GM12873 (cell line): ENCODE results near the gene SELENOT.

Source experiments
- TF ChIP-seq, protein P1 (sequence below): IDR thresholded peaks from 2 replicates; pipeline ENCODE4 v1.5.1; 2012; ENCODE audit warnings: low read depth, mild to moderate bottlenecking, moderate library complexity, low read length, control low read depth; ENCODE audit not compliant: insufficient read depth; ENCODE audit errors: missing control alignments

Gene SELENOT, protein sequence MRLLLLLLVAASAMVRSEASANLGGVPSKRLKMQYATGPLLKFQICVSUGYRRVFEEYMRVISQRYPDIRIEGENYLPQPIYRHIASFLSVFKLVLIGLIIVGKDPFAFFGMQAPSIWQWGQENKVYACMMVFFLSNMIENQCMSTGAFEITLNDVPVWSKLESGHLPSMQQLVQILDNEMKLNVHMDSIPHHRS

DNA sequence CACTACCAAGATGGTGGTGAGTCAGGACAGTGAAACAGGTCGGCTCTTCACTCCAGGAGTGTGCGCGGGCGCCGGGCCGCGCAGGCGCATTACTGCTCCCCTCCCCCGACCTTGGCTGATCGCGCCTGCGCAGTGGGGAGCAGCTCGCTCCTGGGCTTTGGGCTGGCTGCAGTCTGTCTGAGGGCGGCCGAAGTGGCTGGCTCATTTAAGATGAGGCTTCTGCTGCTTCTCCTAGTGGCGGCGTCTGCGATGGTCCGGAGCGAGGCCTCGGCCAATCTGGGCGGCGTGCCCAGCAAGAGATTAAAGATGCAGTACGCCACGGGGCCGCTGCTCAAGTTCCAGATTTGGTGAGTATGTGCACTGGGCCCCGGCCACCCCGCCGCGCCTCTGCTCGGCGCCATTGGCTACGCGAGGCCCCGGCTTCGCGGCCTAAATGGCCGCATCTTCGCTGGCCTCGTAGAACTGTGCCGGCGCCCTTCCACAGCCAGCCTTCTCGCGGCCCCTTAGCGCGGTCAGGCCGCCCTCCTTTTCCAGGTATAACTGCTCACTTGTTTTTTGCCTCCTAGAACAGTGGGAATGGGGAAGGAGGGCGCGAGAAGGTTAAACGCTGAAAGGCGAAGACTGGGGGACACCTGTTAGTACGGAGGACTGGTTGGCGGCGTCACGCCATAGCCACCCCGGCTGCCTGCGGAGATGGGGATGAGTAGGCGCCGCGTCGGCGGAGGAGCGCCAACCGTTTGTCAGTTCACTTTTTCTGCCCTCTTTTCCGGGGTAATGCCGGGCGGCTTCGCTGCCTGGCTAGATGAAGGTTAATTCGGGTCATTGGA, at the start of gene SELENOT:
Gene SELENOT, plus strand, starts transcription at position 169 of the 827 bp plus-strand sequence. Its CDS starts 42 bp downstream, at position 211.
- TF ChIP-seq, protein P1, sequence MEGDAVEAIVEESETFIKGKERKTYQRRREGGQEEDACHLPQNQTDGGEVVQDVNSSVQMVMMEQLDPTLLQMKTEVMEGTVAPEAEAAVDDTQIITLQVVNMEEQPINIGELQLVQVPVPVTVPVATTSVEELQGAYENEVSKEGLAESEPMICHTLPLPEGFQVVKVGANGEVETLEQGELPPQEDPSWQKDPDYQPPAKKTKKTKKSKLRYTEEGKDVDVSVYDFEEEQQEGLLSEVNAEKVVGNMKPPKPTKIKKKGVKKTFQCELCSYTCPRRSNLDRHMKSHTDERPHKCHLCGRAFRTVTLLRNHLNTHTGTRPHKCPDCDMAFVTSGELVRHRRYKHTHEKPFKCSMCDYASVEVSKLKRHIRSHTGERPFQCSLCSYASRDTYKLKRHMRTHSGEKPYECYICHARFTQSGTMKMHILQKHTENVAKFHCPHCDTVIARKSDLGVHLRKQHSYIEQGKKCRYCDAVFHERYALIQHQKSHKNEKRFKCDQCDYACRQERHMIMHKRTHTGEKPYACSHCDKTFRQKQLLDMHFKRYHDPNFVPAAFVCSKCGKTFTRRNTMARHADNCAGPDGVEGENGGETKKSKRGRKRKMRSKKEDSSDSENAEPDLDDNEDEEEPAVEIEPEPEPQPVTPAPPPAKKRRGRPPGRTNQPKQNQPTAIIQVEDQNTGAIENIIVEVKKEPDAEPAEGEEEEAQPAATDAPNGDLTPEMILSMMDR = peak; percentile 32

DNA sequence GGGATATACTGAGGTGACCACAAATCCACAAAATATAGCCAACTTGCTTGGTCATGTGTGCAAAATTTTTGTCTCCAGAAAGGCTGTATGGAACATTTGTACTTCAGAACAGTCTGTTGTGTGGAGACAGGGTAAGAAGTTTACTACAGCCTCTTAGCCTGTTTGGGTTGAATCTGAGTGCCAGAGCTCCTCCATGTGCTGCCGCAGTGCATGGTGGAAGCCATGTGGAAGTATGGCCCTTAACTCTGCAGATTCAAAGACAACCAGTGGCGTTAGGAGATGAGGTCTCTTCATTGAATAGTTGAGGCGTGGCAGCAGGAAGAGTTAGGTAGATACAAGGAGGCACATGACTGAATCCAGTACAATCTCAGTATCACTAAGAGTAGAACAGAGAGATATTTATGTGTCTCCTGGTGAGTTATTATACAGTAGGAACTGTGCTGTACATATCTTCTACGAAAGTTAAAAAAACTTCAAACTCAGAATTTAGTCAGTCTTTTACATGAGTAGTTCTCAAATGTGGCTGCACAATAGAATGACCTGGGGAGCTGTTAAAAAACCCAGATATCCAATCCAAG, 47.2 kb upstream of the SELENOT start:
- TF ChIP-seq, protein P1 = no peak

DNA sequence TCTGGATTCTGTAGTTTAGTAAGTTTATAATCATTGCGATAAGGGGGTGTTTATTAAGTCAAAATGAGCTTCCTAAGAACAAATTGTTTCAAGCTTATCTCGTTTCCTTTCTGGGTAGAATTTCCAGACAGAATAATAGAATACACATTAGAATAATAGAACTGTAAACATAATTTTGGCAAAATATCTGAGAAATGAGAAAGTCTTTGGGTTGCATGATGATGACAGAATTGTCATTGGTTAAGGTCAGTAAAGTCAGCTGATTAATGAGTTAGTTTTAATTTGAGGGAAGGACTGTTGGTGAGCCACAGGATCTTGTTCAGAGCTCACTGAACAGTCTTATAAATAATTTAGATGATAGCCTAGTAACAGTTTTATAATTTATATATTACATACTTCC, 46.3 kb upstream of the SELENOT start:
- TF ChIP-seq, protein P1 = no peak

DNA sequence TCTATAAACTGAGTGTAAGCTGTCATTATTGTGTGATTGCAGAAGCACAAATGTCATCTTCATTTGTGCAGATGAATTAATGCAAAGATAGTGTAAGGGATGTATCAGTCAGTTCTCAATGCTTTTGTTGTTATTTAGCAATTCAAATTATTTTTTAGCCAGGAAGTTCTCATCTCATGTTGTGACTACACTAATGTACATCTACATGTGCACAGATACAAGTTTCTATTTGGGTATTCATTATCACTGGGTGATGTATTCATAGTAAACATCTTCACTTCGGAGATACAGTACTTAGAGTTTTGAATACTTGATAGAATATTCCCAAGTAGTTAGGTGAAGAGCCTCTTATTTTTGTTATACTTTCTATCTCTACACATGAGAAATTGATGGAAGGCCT, 45.4 kb upstream of the SELENOT start:
- TF ChIP-seq, protein P1 = no peak

DNA sequence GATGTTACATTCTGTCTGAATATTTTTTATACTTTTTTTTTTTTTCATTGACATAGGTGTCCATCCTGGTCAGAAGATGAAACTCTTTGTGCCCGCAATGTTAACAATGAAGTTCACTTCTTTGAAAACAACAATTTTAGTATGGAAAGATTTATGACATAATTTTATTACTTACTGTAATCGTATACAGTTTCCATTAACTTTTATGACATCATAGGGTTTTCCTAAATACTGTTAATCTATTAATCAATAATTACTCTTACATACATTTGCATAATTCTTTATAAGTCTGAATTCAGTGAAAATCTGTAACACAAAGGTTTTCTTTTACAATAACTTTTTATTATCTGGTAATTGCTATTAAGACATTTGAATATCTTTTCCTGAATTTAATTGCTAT, 38.9 kb upstream of the SELENOT start:
- TF ChIP-seq, protein P1 = no peak

DNA sequence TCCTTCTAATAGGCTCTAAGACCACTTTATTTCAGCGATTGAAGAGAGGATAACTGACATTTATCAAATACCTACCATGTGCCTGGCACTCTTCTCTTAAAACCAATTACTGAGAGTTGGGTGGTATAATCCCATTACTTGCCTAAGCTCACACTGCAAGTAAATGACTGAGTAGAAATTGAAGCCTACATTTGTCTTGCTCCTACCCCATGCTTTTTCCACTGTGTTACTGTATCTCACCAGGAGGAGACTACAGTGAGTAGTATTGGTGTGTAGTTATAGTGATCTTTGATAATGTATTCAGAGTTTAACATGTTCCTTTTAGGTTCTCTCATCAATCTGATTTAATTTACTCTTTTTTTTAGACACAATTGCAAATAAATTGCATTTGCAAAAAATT, 35.8 kb upstream of the SELENOT start:
- TF ChIP-seq, protein P1 = no peak

DNA sequence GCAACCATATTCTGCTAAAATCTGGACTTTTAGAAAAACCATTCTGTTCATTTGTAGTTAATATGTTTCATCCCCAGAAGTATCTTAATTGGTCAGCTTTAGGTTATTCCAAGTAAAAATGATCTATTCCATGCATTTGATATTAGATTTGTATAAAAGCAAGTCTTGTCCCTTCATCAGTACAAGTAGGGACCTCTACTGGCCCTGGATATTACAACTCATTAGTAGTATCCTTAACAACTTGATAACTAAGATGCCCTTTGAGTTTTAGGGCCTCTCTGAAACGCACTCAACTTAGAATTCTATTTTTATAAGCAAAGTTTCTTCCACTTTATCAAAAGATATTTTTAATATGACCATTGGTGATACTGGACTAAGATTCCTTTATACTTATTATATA, 25.3 kb upstream of the SELENOT start:
- TF ChIP-seq, protein P1 = no peak
